Heart left ventricle (tissue), 16 donors: ENCODE data around the gene PTPRD. TPM values are rescaled to one million over a fixed set of nuclear protein-coding genes. Genes with fewer than 3 reads are reported as not detected.
"Not testable (repeated sequence)": the region's sequence is repeated elsewhere in the genome, so short reads cannot be mapped to it uniquely, and the experiment has no call there.

Experiments
- ATAC-seq, 4 donors: fragments of 200-7000 bp; cut with Tn5 transposase; one replicate each; pipeline ENCODE4 v1.9.1; 2020 to 2022; ENCODE audit warnings: moderate library complexity in 4 of 4, mild to moderate bottlenecking in 3 of 4, moderate number of reproducible peaks in 1 of 4
- DNase-seq, 5 donors: peaks; one replicate each; pipeline ENCODE4 v3.0.0-alpha.2; 2020
- H3K27ac ChIP-seq, 12 donors: fragments of 200-600 bp; sonication (generic) in 4 of 12; one replicate each; pipeline versions ENCODE4 v1.5.0 to v1.8.0; 2016 to 2022; ENCODE audit warnings: mild to moderate bottlenecking in 2 of 12
- H3K27me3 ChIP-seq, 9 donors: fragments of 200-600 bp; sonication (generic) in 2 of 9; one replicate each; pipeline versions ENCODE4 v1.5.1 to v1.8.0; 2016 to 2022; ENCODE audit warnings: mild to moderate bottlenecking in 3 of 9
- H3K36me3 ChIP-seq, 9 donors: fragments of 200-600 bp; sonication (generic) in 2 of 9; one replicate each; pipeline versions ENCODE4 v1.5.0 to v1.8.0; 2018 to 2022; ENCODE audit warnings: mild to moderate bottlenecking in 2 of 9
- H3K4me1 ChIP-seq, 12 donors: fragments of 200-600 bp; sonication (generic) in 4 of 12; one replicate each; pipeline versions ENCODE4 v1.5.0 to v1.8.0; 2016 to 2022; ENCODE audit warnings: mild to moderate bottlenecking in 3 of 12
- H3K4me3 ChIP-seq, 12 donors: fragments of 200-600 bp; sonication (generic) in 4 of 12; one replicate each; pipeline versions ENCODE4 v1.5.0 to v1.8.0; 2017 to 2022; ENCODE audit warnings: mild to moderate bottlenecking in 9 of 12, moderate library complexity in 4 of 12
- H3K9me3 ChIP-seq, 12 donors: fragments of 200-600 bp; sonication (generic) in 4 of 12; one replicate each; pipeline versions ENCODE4 v1.5.0 to v1.8.0; 2016 to 2022; ENCODE audit warnings: mild to moderate bottlenecking in 1 of 12
- POLR2A ChIP-seq, 2 donors: fragments of 450-650 bp; IDR thresholded peaks; one replicate each; pipeline ENCODE4 v1.6.1; 2017; ENCODE audit warnings: antibody characterized with exemption in 2 of 2, mild to moderate bottlenecking in 2 of 2, moderate library complexity in 2 of 2
- WGBS, 4 donors: extraction: QIAGEN DNeasy Blood & Tissue Kit in 2 of 4; methylation state at CpG; one replicate each; pipeline versions ENCODE4 v1.1.5 to v1.1.7; 2013 to 2018; 5-methylcytosine and 5-hydroxymethylcytosine counted together
- intact Hi-C, 10 donors: fragments of 100-400 bp; cut with DNase I; formaldehyde crosslinking; loops; one replicate each; pipeline versions ENCODE4 v1.11.1 to v1.14.2; 2022
- polyA plus RNA-seq, 2 donors: library from polyadenylated mRNA; stranded (reverse); fragments of 200-250 nt; gene quantifications; one replicate each; pipeline ENCODE4 v1.2.3, GENCODE V29; 2013
- total RNA-seq, 9 donors: library from RNA; depleted of rRNA in 2 of 9; stranded (reverse); fragments of >200 nt in 2 of 9; fragmentation: NEBNext Ultra II Directional in 3 of 9; extraction: Animal tissue kit (Norgen Biotek cat#: 25700) in 3 of 9; gene quantifications; one replicate each; pipeline versions ENCODE4 v1.1.0 to v1.2.4, GENCODE V29; 2016 to 2023
- TF ChIP-seq, protein P1 (sequence below), 12 donors: fragments of 200-600 bp; sonication (generic) in 4 of 12; IDR thresholded peaks; one replicate each; pipeline versions ENCODE4 v1.5.0 to v1.8.0; 2018 to 2022; ENCODE audit warnings: antibody characterized with exemption in 12 of 12, mild to moderate bottlenecking in 5 of 12
- donor health status: ischemic (EF 13 %, LVEDD 7.1; RV severe dilation, severe dysfunction).
- donor health status: healthy with polysubstance abuse.
- donor health status: DM: no; HTN: yes; CAD: no.
- donor health status: DM: no; HTN: no; CAD: no.
- donor health status: ischemic (EF 25% LVEDD 6.9; RV normal size, moderate dysfunction).
- donor health status: ischemic (EF 25% LVEDD 5.7; RV mildly dilated, moderate dysfunction).
- donor health status: healthy.
- donor health status: DM: yes; HTN: yes; CAD: no.
- donor health status: ischemic (EF 35%, LVEDD 5.7; RV mildly dilated, moderate dysfunction).
- donor health status: nonischemic (EF 11% LVEDD 7.7; RV severe dilation, severe dysfunction).
- donor health status: DM: yes; HTN: yes; CAD: no.
- donor health status: PGD.
- donor health status: ischemic (EF 29% LVEDD 5.4; RV normal size, mild dysfunction).
- donor health status: nonischemic (EF 23%, LVEDD 6.1; RV moderate dilation, normal function).

Gene PTPRD
- total and polyA plus RNA-seq, 11 donors, result 1.4 to 25.3 (median 15.1) TPM

DNA sequence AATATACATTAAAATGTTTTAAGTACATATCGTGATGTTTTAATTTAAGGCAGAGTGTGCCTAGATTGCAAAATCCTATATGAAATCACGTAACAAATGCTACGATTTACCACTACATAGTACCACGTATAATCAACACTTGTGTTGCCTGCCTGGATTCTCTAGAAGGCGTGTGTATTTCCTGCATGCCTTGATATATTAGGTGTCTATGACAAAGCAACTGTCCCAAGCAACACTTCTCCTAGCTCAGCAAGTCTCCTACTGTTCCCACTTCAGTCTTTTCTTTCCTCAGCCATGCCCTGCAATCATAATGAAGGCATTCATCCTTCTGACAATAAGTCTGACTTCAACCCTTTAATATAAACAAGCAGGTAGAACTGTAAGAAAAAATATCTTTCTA lies 89.6 kb downstream of the PTPRD start:
- ATAC-seq (no peak), DNase-seq (no peak)
- peaks cover 0 to 9% (median 0%) of the 10 kb centered on the region in 12 donors for H3K9me3 ChIP-seq
- TF ChIP-seq POLR2A (IDR thresholded peaks at IDR 0.05), result no peak
- TF ChIP-seq, protein P1, sequence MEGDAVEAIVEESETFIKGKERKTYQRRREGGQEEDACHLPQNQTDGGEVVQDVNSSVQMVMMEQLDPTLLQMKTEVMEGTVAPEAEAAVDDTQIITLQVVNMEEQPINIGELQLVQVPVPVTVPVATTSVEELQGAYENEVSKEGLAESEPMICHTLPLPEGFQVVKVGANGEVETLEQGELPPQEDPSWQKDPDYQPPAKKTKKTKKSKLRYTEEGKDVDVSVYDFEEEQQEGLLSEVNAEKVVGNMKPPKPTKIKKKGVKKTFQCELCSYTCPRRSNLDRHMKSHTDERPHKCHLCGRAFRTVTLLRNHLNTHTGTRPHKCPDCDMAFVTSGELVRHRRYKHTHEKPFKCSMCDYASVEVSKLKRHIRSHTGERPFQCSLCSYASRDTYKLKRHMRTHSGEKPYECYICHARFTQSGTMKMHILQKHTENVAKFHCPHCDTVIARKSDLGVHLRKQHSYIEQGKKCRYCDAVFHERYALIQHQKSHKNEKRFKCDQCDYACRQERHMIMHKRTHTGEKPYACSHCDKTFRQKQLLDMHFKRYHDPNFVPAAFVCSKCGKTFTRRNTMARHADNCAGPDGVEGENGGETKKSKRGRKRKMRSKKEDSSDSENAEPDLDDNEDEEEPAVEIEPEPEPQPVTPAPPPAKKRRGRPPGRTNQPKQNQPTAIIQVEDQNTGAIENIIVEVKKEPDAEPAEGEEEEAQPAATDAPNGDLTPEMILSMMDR (IDR thresholded peaks at IDR 0.05), result no peak
- no peaks in the 10 kb centered on the region for H3K27me3 ChIP-seq
- intact Hi-C loops, result no loop called here
- H3K4me1 ChIP-seq, result no peaks in the 10 kb centered on the region
- WGBS, 4 donors, result 62 to 75% (median 66%) methylated on average over 5 of the region's 5 CpGs
- no peak overlapping the region for H3K27ac ChIP-seq
- H3K4me3 ChIP-seq, result no peak overlapping the region
- H3K36me3 ChIP-seq, result no peaks in the 10 kb centered on the region

DNA sequence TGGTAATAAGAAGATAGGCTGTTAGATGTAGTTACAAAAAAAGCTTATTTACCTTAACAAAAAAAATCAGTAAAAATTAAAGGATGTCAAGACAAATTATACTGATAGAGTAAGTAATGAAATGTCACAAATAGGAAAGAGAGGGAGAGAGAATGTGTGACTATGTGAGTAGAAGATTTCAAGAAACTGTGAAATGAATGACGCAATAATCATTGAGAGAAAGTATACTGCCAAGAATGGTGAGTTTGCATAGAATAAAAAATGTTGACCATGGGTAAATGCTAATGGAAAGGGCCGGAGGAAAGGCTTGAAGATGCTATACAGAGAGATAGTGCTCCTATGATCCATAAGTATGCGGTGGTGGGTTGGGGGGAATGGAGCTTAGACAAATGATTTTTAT lies 100.7 kb downstream of the PTPRD start:
- intact Hi-C loops, result no loop called here
- Histone ChIP-seq H3K36me3 (no peaks in the 10 kb centered on the region), H3K4me3 (no peak overlapping the region), H3K27me3 (no peaks in the 10 kb centered on the region), H3K27ac (no peak overlapping the region), H3K4me1 (no peaks in the 10 kb centered on the region), H3K9me3 (peaks cover 0 to 17% (median 4%) of the 10 kb centered on the region in 12 donors)
- ATAC-seq (no peak), DNase-seq (no peak)
- TF ChIP-seq, protein P1 (IDR thresholded peaks at IDR 0.05), result no peak
- no peak for TF ChIP-seq POLR2A (IDR thresholded peaks at IDR 0.05)
- 89 to 93% (median 91%) methylated on average over 3 of the region's 3 CpGs for WGBS, 4 donors

- Histone ChIP-seq H3K4me3 (no peak overlapping the region), H3K9me3 (peaks cover 0 to 24% (median 0%) of the 10 kb centered on the region in 12 donors), H3K27me3 (no peaks in the 10 kb centered on the region), H3K27ac (no peak overlapping the region), H3K4me1 (no peaks in the 10 kb centered on the region), H3K36me3 (no peaks in the 10 kb centered on the region)
- WGBS, 4 donors, result 77 to 83% (median 81%) methylated on average over 4 of the region's 4 CpGs
- ATAC-seq, result no peak
- intact Hi-C loops, result no loop called here
- no peak for DNase-seq
- TF ChIP-seq, protein P1 (IDR thresholded peaks at IDR 0.05), result no peak
- TF ChIP-seq POLR2A (IDR thresholded peaks at IDR 0.05), result no peak
Measured at GRCh38 chr9:10488937-10489336, 123.9 kb downstream of the PTPRD start.

DNA sequence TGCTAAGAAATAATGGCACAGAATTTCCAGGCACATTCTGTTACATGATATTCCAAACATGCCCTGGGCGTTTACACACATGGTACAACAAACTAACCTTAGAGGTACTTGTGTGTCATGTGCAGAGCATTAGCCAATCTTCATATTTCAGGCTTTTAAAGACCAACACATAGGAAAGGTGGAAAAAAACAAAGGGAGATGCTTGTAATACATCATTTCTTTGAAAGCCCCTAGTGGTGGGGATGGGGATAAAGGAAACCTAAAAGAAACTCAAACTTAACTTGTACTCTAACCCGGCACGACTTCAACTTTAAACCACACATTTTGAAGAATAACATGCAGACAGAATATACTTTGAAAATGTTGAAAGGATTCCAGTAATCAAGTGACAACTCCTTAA lies 133.6 kb downstream of the PTPRD start:
- no peak for DNase-seq
- no peak overlapping the region for H3K27ac ChIP-seq
- peaks cover 0 to 37% (median 2%) of the 10 kb centered on the region in 12 donors for H3K9me3 ChIP-seq
- WGBS, 4 donors, result 30 to 38% (median 35%) methylated on average over 3 of the region's 3 CpGs
- intact Hi-C loops, result no loop called here
- TF ChIP-seq, protein P1 (IDR thresholded peaks at IDR 0.05), result peak in 1 of 12 donors; percentile 19
- TF ChIP-seq POLR2A (IDR thresholded peaks at IDR 0.05), result no peak
- no peak overlapping the region for H3K4me3 ChIP-seq
- ATAC-seq, result no peak
- no peaks in the 10 kb centered on the region for H3K36me3 ChIP-seq
- no peaks in the 10 kb centered on the region for H3K27me3 ChIP-seq
- no peaks in the 10 kb centered on the region for H3K4me1 ChIP-seq

- DNase-seq, result peak in 1 of 5 donors; percentile 33
- 94 to 96% (median 95%) methylated on average over 24 to 28 of the region's 28 CpGs for WGBS, 4 donors
Measured at GRCh38 chr9:10449201-10449617, 163.6 kb downstream of the PTPRD start.

More at GRCh38 chr9:10449201-10449617, 163.6 kb downstream of the PTPRD start:
- H3K4me3 ChIP-seq, ATAC-seq, intact Hi-C loops, H3K27me3 ChIP-seq, H3K27ac ChIP-seq, H3K4me1 ChIP-seq, H3K36me3 ChIP-seq: not testable (repeated sequence)
- H3K9me3 ChIP-seq, result peaks cover 0 to 15% (median 0%) of the 10 kb centered on the region in 12 donors
